ENCODE data around the gene RNLS.

The RNLS gene

DNA sequence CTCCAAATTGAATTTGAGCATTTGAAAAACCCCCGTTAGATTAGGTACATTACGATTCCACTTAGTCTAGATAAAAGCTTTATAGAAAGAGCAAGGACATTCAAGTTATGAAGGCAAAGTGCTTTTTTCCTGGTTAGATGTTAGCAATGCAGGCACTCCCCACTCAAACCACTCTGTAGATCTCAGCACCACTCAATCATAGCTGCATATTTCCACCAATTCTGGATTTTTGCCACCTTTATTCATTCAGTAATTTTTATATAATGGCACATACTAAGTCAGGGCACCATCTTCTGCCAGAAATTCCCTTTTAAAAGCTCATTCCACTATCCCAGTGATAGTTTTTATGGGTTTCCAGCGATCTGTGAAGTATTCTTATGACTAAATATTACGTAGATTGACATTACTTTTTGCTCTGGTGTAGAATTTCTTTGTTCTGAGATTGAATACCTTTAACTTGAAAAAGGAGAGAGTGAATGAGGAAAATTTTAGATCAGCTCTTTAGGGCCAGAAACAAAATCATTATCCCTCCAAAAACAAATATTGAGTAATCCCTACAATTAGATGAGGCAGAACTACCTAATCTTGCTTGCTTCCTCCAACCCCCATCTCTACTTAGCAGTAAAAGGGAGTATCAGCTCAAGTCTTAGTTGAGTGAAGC is 51.6 kb downstream of the RNLS start (continued):
- TF ChIP-seq ZNF560 (tag by site-specific recombination; IDR thresholded peaks at IDR 0.05; ENCODE audit: borderline replicate concordance) (no peak), ZBTB6 (tag by site-specific recombination; IDR thresholded peaks at IDR 0.05) (no peak), MZF1 (tag by site-specific recombination; IDR thresholded peaks at IDR 0.05; ENCODE audit: borderline replicate concordance) (peak; percentile 67; the same call in 1 of the 2 replicates), ZNF132 (tag by site-specific recombination; IDR thresholded peaks at IDR 0.05; ENCODE audit: borderline replicate concordance) (no peak), ZNF37A (tag by site-specific recombination; IDR thresholded peaks at IDR 0.05) (no peak), GLIS2 (tag by site-specific recombination; IDR thresholded peaks at IDR 0.05) (no peak), ZNF274 (IDR thresholded peaks at IDR 0.05; ENCODE audit: low read length) (no peak), ZNF274 (tag by site-specific recombination; IDR thresholded peaks at IDR 0.05; ENCODE audit: borderline replicate concordance) (no peak), ZNF48 (tag by site-specific recombination; IDR thresholded peaks at IDR 0.05) (no peak), ZNF747 (tag by site-specific recombination; IDR thresholded peaks at IDR 0.05) (no peak), ZNF510 (tag by site-specific recombination; IDR thresholded peaks at IDR 0.05; ENCODE audit: insufficient replicate concordance) (no peak), PBX3 (CRISPR knock-in tag; IDR thresholded peaks at IDR 0.05) (no peak), ZNF211 (tag by site-specific recombination; IDR thresholded peaks at IDR 0.05; ENCODE audit: low read depth) (no peak), ZNF658 (tag by site-specific recombination; IDR thresholded peaks at IDR 0.05) (no peak), ZNF776 (tag by site-specific recombination; IDR thresholded peaks at IDR 0.05; ENCODE audit: borderline replicate concordance) (no peak), HOXC10 (CRISPR knock-in tag; IDR thresholded peaks at IDR 0.05) (no peak), ZNF311 (tag by site-specific recombination; IDR thresholded peaks at IDR 0.05; ENCODE audit: borderline replicate concordance) (no peak), ZIC2 (tag by site-specific recombination; IDR thresholded peaks at IDR 0.05) (no peak), ZNF169 (tag by site-specific recombination; IDR thresholded peaks at IDR 0.05) (no peak), BCL11B (tag by site-specific recombination; IDR thresholded peaks at IDR 0.05; ENCODE audit: low read depth) (peak; percentile 21; the same call in 1 of the 2 replicates), ZBTB7A (tag by site-specific recombination; IDR thresholded peaks at IDR 0.05; ENCODE audit: low read depth) (no peak), ZNF529 (tag by site-specific recombination; IDR thresholded peaks at IDR 0.05; ENCODE audit: insufficient replicate concordance) (no peak), ZNF239 (tag by site-specific recombination; IDR thresholded peaks at IDR 0.05) (no peak), ZNF416 (tag by site-specific recombination; IDR thresholded peaks at IDR 0.05) (no peak)
- TF ChIP-seq, protein P1, sequence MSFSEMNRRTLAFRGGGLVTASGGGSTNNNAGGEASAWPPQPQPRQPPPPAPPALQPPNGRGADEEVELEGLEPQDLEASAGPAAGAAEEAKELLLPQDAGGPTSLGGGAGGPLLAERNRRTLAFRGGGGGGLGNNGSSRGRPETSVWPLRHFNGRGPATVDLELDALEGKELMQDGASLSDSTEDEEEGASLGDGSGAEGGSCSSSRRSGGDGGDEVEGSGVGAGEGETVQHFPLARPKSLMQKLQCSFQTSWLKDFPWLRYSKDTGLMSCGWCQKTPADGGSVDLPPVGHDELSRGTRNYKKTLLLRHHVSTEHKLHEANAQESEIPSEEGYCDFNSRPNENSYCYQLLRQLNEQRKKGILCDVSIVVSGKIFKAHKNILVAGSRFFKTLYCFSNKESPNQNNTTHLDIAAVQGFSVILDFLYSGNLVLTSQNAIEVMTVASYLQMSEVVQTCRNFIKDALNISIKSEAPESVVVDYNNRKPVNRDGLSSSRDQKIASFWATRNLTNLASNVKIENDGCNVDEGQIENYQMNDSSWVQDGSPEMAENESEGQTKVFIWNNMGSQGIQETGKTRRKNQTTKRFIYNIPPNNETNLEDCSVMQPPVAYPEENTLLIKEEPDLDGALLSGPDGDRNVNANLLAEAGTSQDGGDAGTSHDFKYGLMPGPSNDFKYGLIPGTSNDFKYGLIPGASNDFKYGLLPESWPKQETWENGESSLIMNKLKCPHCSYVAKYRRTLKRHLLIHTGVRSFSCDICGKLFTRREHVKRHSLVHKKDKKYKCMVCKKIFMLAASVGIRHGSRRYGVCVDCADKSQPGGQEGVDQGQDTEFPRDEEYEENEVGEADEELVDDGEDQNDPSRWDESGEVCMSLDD (tag by site-specific recombination; IDR thresholded peaks at IDR 0.05), result no peak
- TF ChIP-seq, protein P2, sequence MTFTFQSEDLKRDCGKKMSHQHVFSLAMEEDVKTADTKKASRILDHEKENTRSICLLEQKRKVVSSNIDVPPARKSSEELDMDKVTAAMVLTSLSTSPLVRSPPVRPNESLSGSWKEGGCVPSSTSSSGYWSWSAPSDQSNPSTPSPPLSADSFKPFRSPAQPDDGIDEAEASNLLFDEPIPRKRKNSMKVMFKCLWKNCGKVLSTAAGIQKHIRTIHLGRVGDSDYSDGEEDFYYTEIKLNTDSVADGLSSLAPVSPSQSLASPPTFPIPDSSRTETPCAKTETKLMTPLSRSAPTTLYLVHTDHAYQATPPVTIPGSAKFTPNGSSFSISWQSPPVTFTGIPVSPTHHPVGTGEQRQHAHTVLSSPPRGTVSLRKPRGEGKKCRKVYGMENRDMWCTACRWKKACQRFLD (tag by site-specific recombination; IDR thresholded peaks at IDR 0.05), result no peak
- TF ChIP-seq, protein P3, sequence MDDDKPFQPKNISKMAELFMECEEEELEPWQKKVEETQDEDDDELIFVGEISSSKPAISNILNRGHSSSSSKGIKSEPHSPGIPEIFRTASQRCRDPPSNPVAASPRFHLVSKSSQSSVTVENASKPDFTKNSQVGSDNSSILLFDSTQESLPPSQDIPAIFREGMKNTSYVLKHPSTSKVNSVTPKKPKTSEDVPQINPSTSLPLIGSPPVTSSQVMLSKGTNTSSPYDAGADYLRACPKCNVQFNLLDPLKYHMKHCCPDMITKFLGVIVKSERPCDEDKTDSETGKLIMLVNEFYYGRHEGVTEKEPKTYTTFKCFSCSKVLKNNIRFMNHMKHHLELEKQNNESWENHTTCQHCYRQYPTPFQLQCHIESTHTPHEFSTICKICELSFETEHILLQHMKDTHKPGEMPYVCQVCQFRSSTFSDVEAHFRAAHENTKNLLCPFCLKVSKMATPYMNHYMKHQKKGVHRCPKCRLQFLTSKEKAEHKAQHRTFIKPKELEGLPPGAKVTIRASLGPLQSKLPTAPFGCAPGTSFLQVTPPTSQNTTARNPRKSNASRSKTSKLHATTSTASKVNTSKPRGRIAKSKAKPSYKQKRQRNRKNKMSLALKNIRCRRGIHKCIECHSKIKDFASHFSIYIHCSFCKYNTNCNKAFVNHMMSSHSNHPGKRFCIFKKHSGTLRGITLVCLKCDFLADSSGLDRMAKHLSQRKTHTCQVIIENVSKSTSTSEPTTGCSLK (tag by site-specific recombination; IDR thresholded peaks at IDR 0.05), result no peak
- TF ChIP-seq, protein P4, sequence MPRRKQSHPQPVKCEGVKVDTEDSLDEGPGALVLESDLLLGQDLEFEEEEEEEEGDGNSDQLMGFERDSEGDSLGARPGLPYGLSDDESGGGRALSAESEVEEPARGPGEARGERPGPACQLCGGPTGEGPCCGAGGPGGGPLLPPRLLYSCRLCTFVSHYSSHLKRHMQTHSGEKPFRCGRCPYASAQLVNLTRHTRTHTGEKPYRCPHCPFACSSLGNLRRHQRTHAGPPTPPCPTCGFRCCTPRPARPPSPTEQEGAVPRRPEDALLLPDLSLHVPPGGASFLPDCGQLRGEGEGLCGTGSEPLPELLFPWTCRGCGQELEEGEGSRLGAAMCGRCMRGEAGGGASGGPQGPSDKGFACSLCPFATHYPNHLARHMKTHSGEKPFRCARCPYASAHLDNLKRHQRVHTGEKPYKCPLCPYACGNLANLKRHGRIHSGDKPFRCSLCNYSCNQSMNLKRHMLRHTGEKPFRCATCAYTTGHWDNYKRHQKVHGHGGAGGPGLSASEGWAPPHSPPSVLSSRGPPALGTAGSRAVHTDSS (tag by site-specific recombination; IDR thresholded peaks at IDR 0.05), result no peak
- TF ChIP-seq, protein P5, sequence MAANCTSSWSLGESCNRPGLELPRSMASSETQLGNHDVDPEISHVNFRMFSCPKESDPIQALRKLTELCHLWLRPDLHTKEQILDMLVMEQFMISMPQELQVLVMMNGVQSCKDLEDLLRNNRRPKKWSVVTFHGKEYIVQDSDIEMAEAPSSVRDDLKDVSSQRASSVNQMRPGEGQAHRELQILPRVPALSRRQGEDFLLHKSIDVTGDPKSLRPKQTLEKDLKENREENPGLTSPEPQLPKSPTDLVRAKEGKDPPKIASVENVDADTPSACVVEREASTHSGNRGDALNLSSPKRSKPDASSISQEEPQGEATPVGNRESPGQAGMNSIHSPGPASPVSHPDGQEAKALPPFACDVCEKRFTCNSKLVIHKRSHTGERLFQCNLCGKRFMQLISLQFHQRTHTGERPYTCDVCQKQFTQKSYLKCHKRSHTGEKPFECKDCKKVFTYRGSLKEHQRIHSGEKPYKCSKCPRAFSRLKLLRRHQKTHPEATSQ (tag by site-specific recombination; IDR thresholded peaks at IDR 0.05), result no peak
